Mucosa of descending colon (tissue), 3 donors: ENCODE data around the gene MEOX2. TPM values are rescaled to one million over a fixed set of nuclear protein-coding genes. Genes with fewer than 3 reads are reported as not detected.
A peak's percentile ranks its signal among the peaks of the same experiment; 100 is the strongest.

Experiments
- ATAC-seq: fragments of 200-7000 bp; cut with Tn5 transposase; one replicate; pipeline ENCODE4 v1.9.1; 2020; ENCODE audit warnings: mild to moderate bottlenecking, moderate library complexity
- DNase-seq, 3 donors: peaks; one replicate each; pipeline ENCODE4 v3.0.0-alpha.2; 2020
- H3K36me3 ChIP-seq: fragments of 200-600 bp; one replicate; pipeline ENCODE4 v1.8.0; 2021; ENCODE audit warnings: low read depth, mild to moderate bottlenecking
- H3K4me1 ChIP-seq: fragments of 200-600 bp; one replicate; pipeline ENCODE4 v1.8.0; 2021; ENCODE audit warnings: low read depth, mild to moderate bottlenecking
- H3K4me3 ChIP-seq: fragments of 200-600 bp; one replicate; pipeline ENCODE4 v1.8.0; 2021; ENCODE audit warnings: mild to moderate bottlenecking
- H3K9me3 ChIP-seq: fragments of 200-600 bp; one replicate; pipeline ENCODE4 v1.8.0; 2021; ENCODE audit warnings: mild to moderate bottlenecking
- intact Hi-C, 2 donors: fragments of 100-400 bp; cut with DNase I in 1 of 2; cut with micrococcal nuclease in 1 of 2; formaldehyde crosslinking; loops; one replicate each; pipeline versions ENCODE4 v1.11.0 to v1.11.1; 2022; cut with DNase I, micrococcal nuclease
- total RNA-seq, 3 donors: library from RNA; stranded (reverse); fragmentation: NEBNext Ultra II Directional in 2 of 3; extraction: Animal tissue kit (Norgen Biotek cat#: 25700) in 2 of 3; gene quantifications; one replicate each; pipeline versions ENCODE4 v1.2.1 to v1.2.4, GENCODE V29; 2021 to 2023
- TF ChIP-seq, protein P1 (sequence below): fragments of 200-600 bp; IDR thresholded peaks from one replicate; pipeline ENCODE4 v1.8.0; 2022; ENCODE audit warnings: antibody characterized with exemption, mild to moderate bottlenecking
- donor health status: DM: no; HTN: no; CAD: no; lungs with moderate emphysema.
- donor health status: DM: no; HTN: no; CAD: no.
- donor health status: DM: no; HTN: yes; CAD: no.

The MEOX2 gene
- total RNA-seq, 3 donors from 2014 or later: 0.52 to 3.8 (median 1.3) TPM

DNA sequence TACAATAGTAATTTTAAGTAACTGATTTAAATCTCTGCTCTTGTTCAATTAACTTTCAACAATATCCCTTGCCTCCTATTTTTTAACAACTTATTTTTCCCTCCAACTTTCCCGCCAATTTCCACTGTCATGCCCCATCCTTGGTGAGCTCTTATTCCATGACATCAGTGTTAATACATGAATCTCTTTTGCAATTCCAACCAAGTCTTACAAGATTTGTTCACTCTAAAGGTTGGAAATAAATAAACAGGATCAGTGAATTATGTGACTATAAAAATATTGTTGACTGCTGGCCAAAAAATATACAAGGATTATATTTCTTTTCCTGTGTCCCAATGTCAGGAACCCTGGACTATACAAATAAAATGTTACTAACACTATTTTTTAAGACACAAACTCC, 103.7 kb downstream of the MEOX2 start:
- H3K4me3 ChIP-seq: no peak overlapping the region
- peaks cover 9% of the 10 kb centered on the region for H3K9me3 ChIP-seq
- no peak for ATAC-seq
- TF ChIP-seq, protein P1, sequence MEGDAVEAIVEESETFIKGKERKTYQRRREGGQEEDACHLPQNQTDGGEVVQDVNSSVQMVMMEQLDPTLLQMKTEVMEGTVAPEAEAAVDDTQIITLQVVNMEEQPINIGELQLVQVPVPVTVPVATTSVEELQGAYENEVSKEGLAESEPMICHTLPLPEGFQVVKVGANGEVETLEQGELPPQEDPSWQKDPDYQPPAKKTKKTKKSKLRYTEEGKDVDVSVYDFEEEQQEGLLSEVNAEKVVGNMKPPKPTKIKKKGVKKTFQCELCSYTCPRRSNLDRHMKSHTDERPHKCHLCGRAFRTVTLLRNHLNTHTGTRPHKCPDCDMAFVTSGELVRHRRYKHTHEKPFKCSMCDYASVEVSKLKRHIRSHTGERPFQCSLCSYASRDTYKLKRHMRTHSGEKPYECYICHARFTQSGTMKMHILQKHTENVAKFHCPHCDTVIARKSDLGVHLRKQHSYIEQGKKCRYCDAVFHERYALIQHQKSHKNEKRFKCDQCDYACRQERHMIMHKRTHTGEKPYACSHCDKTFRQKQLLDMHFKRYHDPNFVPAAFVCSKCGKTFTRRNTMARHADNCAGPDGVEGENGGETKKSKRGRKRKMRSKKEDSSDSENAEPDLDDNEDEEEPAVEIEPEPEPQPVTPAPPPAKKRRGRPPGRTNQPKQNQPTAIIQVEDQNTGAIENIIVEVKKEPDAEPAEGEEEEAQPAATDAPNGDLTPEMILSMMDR: no peak
- no peaks in the 10 kb centered on the region for H3K36me3 ChIP-seq
- intact Hi-C loops: no loop called here
- no peaks in the 10 kb centered on the region for H3K4me1 ChIP-seq
- no peak for DNase-seq

DNA sequence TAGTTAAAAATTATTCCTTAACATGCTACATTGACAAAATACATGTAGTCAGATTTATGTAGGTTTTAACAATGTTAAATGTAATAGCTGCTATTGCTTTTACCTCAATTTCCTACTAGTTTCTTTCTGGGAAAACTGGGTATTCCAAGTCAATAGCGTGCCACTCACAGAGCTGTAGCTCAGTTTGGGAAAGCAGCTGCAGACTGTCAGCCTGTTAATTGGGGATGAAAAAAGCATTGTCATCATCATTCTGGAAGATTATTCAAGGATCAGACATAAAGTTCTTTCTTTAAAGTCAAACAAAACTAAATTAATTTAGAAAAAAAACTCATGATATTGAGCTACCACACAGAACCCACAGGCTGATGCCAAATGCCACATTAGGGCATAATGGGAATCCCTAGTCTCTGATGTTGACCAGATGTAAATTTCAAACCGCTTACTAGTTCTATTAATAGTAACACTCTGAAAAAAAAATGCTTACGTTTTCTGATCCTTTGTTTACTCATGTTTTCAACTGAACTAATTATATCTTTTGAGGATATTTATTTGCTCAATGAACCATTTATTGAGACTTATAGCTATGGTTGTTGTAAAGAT, 105.0 kb downstream of the MEOX2 start:
- no peaks in the 10 kb centered on the region for H3K4me1 ChIP-seq
- TF ChIP-seq, protein P1: no peak
- H3K4me3 ChIP-seq: no peak overlapping the region
- ATAC-seq (no peak), DNase-seq (no peak)
- intact Hi-C loops: no loop called here
- no peaks in the 10 kb centered on the region for H3K36me3 ChIP-seq
- peaks cover 9% of the 10 kb centered on the region for H3K9me3 ChIP-seq

DNA sequence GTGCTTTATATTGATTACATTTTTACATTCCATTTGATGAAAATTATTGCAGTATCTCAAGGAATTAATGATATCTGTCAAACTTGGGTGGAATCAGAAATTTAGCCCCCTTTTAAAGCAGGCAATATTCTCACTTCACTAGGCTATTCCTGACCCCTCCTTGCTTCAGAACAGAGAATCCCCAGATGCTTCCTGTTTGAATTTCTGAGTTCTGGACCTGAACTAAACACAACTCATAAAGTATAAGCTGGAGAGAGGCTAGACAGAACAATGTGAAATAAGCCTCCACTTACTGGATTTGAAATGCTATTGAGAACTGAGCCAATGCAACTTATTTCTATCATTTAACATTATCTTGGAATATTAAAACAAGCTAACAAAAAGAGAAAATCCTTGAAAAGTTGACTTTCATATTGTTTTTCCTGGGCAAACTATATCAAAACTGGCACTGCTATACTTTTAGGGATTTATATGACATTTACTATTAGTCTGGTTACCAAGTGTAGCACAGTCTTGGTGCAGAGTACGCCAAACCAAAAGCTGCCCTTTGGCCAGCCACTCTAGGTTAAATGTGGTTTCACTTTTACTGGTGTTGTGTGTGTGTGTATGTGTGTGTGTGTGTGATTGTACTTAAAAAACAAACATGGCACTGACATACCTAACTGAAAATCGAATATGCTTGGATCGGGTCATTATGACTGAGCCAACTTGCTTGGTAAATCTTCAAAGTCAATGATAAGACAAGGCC, 105.7 kb downstream of the MEOX2 start:
- intact Hi-C loops: no loop called here
- Histone ChIP-seq H3K9me3 (peaks cover 9% of the 10 kb centered on the region), H3K4me3 (no peak overlapping the region), H3K4me1 (no peaks in the 10 kb centered on the region), H3K36me3 (no peaks in the 10 kb centered on the region)
- ATAC-seq (peak; percentile 63), DNase-seq (peak in 1 of 3 donors; percentile 30)
- TF ChIP-seq, protein P1: no peak

DNA sequence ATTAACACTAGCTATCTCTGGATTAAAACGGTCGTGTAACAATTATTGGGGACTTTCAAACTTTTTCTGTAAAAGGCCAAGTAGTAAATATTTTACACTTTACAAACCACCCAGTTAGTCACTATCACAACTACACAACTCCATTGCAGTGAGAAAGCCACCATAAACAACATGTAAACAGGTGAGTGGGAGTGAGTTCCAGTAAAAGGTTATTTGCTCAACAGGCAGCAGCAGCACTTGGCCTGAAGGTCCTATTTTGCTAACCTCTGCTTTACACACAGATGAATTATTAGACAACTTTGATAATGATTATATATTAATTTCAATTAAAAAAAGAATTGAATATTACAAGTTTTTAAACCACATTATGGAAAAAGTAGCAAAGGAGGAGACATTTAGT, 108.9 kb downstream of the MEOX2 start:
- ATAC-seq (no peak), DNase-seq (no peak)
- Histone ChIP-seq H3K4me3 (no peak overlapping the region), H3K9me3 (no peaks in the 10 kb centered on the region), H3K36me3 (no peaks in the 10 kb centered on the region), H3K4me1 (no peaks in the 10 kb centered on the region)
- intact Hi-C loops: no loop called here
- TF ChIP-seq, protein P1: no peak

DNA sequence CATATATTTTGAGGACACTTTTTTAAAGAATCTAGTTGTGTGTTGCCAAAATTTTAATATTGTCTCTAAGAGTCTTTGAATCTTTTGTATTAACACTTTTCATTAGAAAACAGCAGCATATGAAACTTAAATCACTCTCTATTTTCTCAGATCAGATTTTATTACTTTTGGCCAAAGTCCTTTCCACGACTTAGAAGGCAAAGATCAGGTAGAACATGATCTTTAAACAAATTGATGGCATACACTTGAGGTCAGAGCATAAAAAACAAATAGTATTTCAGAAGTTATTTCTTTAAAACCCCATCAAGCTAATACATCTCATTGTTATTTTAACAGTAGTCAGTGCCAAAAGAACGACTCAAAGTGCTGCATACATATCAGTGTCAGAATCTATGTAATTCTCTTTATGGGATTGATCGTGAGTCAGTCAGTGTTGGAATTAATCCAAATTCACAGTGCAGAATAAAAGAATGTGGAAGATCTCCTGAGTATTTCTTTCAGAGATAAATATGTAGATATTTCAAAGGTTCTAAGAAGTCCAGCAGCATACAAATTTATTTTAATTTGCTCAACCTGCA, 115.1 kb downstream of the MEOX2 start:
- no peaks in the 10 kb centered on the region for H3K36me3 ChIP-seq
- TF ChIP-seq, protein P1: no peak
- H3K4me3 ChIP-seq: no peak overlapping the region
- ATAC-seq (no peak), DNase-seq (no peak)
- H3K4me1 ChIP-seq: no peaks in the 10 kb centered on the region
- H3K9me3 ChIP-seq: no peaks in the 10 kb centered on the region
- intact Hi-C loops: no loop called here
